Measurements from ENCODE around the gene C14orf93. TPM values are rescaled to one million over a fixed set of nuclear protein-coding genes. Genes with fewer than 3 reads are reported as not detected.

Gene C14orf93
- total RNA-seq, 5 donors from 2014 or later (not counting 1 experiment from before 2014, with no cell fraction given), result 10.8 to 13.7 (median 12.4) TPM

GRCh38 chr14:23052671-23053070 lies 42.7 kb upstream of the C14orf93 start:
- H3K27me3 Mint-ChIP-seq, result no peaks in the 10 kb centered on the region
- CTCF ChIA-PET, result interaction anchor here (1.9 to 3.4 kb wide), 2 partner anchors 66 to 67 kb away, joined by 5 to 26 read pairs; no protein-coding TSS in a partner anchor
- Histone ChIP-seq H3K27ac (ENCODE audit: low read length) (no peak overlapping the region), H3K27me3 (replicated peaks in 1 of 2; ENCODE audit: control insufficient read depth in 2 of 2, extremely low read depth in 1 of 2, insufficient read depth in 2 of 2, low read length in 1 of 2) (peaks cover 0 to 6% of the 10 kb centered on the region in 2 experiments), H3K9me3 (no peaks in the 10 kb centered on the region), H3K4me1 (ENCODE audit: control insufficient read depth in 1 of 2, extremely low read depth in 1 of 2, insufficient read depth in 2 of 2, low read length in 2 of 2) (peaks cover 6 to 14% of the 10 kb centered on the region in 2 experiments), H3K36me3 (ENCODE audit: control insufficient read depth in 2 of 2, extremely low read depth in 1 of 2, insufficient read depth in 1 of 2, low read length in 1 of 2) (no peaks in the 10 kb centered on the region), H3K4me3 (ENCODE audit: control insufficient read depth in 1 of 2, extremely low read depth in 1 of 2, low read length in 1 of 2) (no peak overlapping the region)
- H3K27ac Mint-ChIP-seq, result no peak overlapping the region
- H3K36me3 Mint-ChIP-seq, result no peaks in the 10 kb centered on the region
- H3K9me3 Mint-ChIP-seq, result no peaks in the 10 kb centered on the region
- H3K4me3 Mint-ChIP-seq, result no peak overlapping the region
- no peak for ATAC-seq (replicated peaks in 1 of 4)
- no peak for DNase-seq
- peaks cover 10 to 15% (median 12%) of the 10 kb centered on the region in 3 donors for H3K4me1 Mint-ChIP-seq
- WGBS (ENCODE audit: insufficient coverage), result 83% methylated on average over 1 of the region's 3 CpGs
- POLR2A ChIA-PET, result no interaction called here

- ChIA-PET CTCF (interaction anchor here in 1 of 2 donors (0.5 to 3.4 kb wide), 2 partner anchors 65 to 121 kb away, joined by 3 to 26 read pairs; no protein-coding TSS in a partner anchor), POLR2A (no interaction called here)
- DNase-seq (no peak), ATAC-seq (replicated peaks in 1 of 4) (no peak)
- no peaks in the 10 kb centered on the region for H3K36me3 ChIP-seq (ENCODE audit: control insufficient read depth in 2 of 2, extremely low read depth in 1 of 2, insufficient read depth in 1 of 2, low read length in 1 of 2)
- H3K9me3 ChIP-seq, result no peaks in the 10 kb centered on the region
- 100% methylated on average over 4 of the region's 14 CpGs for WGBS (ENCODE audit: insufficient coverage)
- Mint-ChIP-seq H3K27me3 (peaks cover 0 to 3% of the 10 kb centered on the region in 2 donors), H3K9me3 (no peaks in the 10 kb centered on the region), H3K4me3 (no peak overlapping the region), H3K36me3 (no peaks in the 10 kb centered on the region), H3K27ac (no peak overlapping the region), H3K4me1 (peaks cover 10 to 15% (median 12%) of the 10 kb centered on the region in 3 donors)
- no peak overlapping the region for H3K27ac ChIP-seq (ENCODE audit: low read length)
- peaks cover 0 to 6% of the 10 kb centered on the region in 2 experiments for H3K27me3 ChIP-seq (replicated peaks in 1 of 2; ENCODE audit: control insufficient read depth in 2 of 2, extremely low read depth in 1 of 2, insufficient read depth in 2 of 2, low read length in 1 of 2)
- peaks cover 6 to 13% of the 10 kb centered on the region in 2 experiments for H3K4me1 ChIP-seq (ENCODE audit: control insufficient read depth in 1 of 2, extremely low read depth in 1 of 2, insufficient read depth in 2 of 2, low read length in 2 of 2)
- no peak overlapping the region for H3K4me3 ChIP-seq (ENCODE audit: control insufficient read depth in 1 of 2, extremely low read depth in 1 of 2, low read length in 1 of 2)
Measured at GRCh38 chr14:23052182-23052623, 42.3 kb upstream of the C14orf93 start.

- H3K36me3 ChIP-seq (ENCODE audit: control insufficient read depth in 2 of 2, extremely low read depth in 1 of 2, insufficient read depth in 1 of 2, low read length in 1 of 2), result no peaks in the 10 kb centered on the region
- H3K4me3 ChIP-seq (ENCODE audit: control insufficient read depth in 1 of 2, extremely low read depth in 1 of 2, low read length in 1 of 2), result no peak overlapping the region
- H3K9me3 ChIP-seq, result no peaks in the 10 kb centered on the region
- POLR2A ChIA-PET, result no interaction called here
- peaks cover under 1 to 5% of the 10 kb centered on the region in 2 experiments for H3K4me1 ChIP-seq (ENCODE audit: control insufficient read depth in 1 of 2, extremely low read depth in 1 of 2, insufficient read depth in 2 of 2, low read length in 2 of 2)
- H3K27me3 Mint-ChIP-seq, result peaks cover 0 to 3% of the 10 kb centered on the region in 2 donors
- DNase-seq (no peak), ATAC-seq (replicated peaks in 1 of 4) (no peak)
- H3K4me1 Mint-ChIP-seq, result peaks cover 4 to 7% (median 5%) of the 10 kb centered on the region in 3 donors
- no peaks in the 10 kb centered on the region for H3K27me3 ChIP-seq (replicated peaks in 1 of 2; ENCODE audit: control insufficient read depth in 2 of 2, extremely low read depth in 1 of 2, insufficient read depth in 2 of 2, low read length in 1 of 2)
- H3K36me3 Mint-ChIP-seq, result no peaks in the 10 kb centered on the region
- WGBS (ENCODE audit: insufficient coverage), result no CpG with 5 or more reads among the region's 5 CpGs
- CTCF ChIA-PET, result interaction anchor here in 1 of 2 donors (0.5 to 1.2 kb wide), 4 partner anchors 10 to 120 kb away, joined by 3 to 4 read pairs (median 3); no protein-coding TSS in a partner anchor
- no peak overlapping the region for H3K4me3 Mint-ChIP-seq
- no peaks in the 10 kb centered on the region for H3K9me3 Mint-ChIP-seq
- H3K27ac Mint-ChIP-seq, result no peak overlapping the region
- no peak overlapping the region for H3K27ac ChIP-seq (ENCODE audit: low read length)
Measured at GRCh38 chr14:23051141-23052057, 41.5 kb upstream of the C14orf93 start.

GRCh38 chr14:23049011-23049410 lies 39.1 kb upstream of the C14orf93 start:
- no peak overlapping the region for H3K4me3 Mint-ChIP-seq
- H3K36me3 ChIP-seq (ENCODE audit: control insufficient read depth in 2 of 2, extremely low read depth in 1 of 2, insufficient read depth in 1 of 2, low read length in 1 of 2), result no peaks in the 10 kb centered on the region
- ChIA-PET CTCF (interaction anchor here in 1 of 2 donors (1.1 kb wide), 1 partner anchor 25 kb away, joined by 5 read pairs; no protein-coding TSS in a partner anchor), POLR2A (no interaction called here)
- no peaks in the 10 kb centered on the region for H3K4me1 Mint-ChIP-seq
- ATAC-seq (replicated peaks in 1 of 4) (no peak), DNase-seq (no peak)
- H3K27ac Mint-ChIP-seq, result no peak overlapping the region
- no peak overlapping the region for H3K27ac ChIP-seq (ENCODE audit: low read length)
- H3K4me3 ChIP-seq (ENCODE audit: control insufficient read depth in 1 of 2, extremely low read depth in 1 of 2, low read length in 1 of 2), result no peak overlapping the region
- H3K27me3 Mint-ChIP-seq, result peaks cover 0 to 3% of the 10 kb centered on the region in 2 donors
- WGBS (ENCODE audit: insufficient coverage), result 96% methylated on average over 7 of the region's 9 CpGs
- H3K27me3 ChIP-seq (replicated peaks in 1 of 2; ENCODE audit: control insufficient read depth in 2 of 2, extremely low read depth in 1 of 2, insufficient read depth in 2 of 2, low read length in 1 of 2), result peaks cover 0 to 5% of the 10 kb centered on the region in 2 experiments
- no peaks in the 10 kb centered on the region for H3K4me1 ChIP-seq (ENCODE audit: control insufficient read depth in 1 of 2, extremely low read depth in 1 of 2, insufficient read depth in 2 of 2, low read length in 2 of 2)
- H3K9me3 ChIP-seq, result no peaks in the 10 kb centered on the region
- H3K9me3 Mint-ChIP-seq, result no peaks in the 10 kb centered on the region
- no peaks in the 10 kb centered on the region for H3K36me3 Mint-ChIP-seq

GRCh38 chr14:23047751-23048693 lies 38.1 kb upstream of the C14orf93 start:
- H3K9me3 Mint-ChIP-seq, result no peaks in the 10 kb centered on the region
- no peaks in the 10 kb centered on the region for H3K4me1 ChIP-seq (ENCODE audit: control insufficient read depth in 1 of 2, extremely low read depth in 1 of 2, insufficient read depth in 2 of 2, low read length in 2 of 2)
- H3K4me3 ChIP-seq (ENCODE audit: control insufficient read depth in 1 of 2, extremely low read depth in 1 of 2, low read length in 1 of 2), result no peak overlapping the region
- peaks cover 0 to 5% of the 10 kb centered on the region in 2 experiments for H3K27me3 ChIP-seq (replicated peaks in 1 of 2; ENCODE audit: control insufficient read depth in 2 of 2, extremely low read depth in 1 of 2, insufficient read depth in 2 of 2, low read length in 1 of 2)
- no peaks in the 10 kb centered on the region for H3K9me3 ChIP-seq
- ATAC-seq (replicated peaks in 1 of 4) (no peak), DNase-seq (no peak)
- H3K36me3 Mint-ChIP-seq, result no peaks in the 10 kb centered on the region
- H3K27me3 Mint-ChIP-seq, result peaks cover 0 to 3% of the 10 kb centered on the region in 2 donors
- H3K27ac Mint-ChIP-seq, result no peak overlapping the region
- POLR2A ChIA-PET, result no interaction called here
- no peak overlapping the region for H3K4me3 Mint-ChIP-seq
- no peak overlapping the region for H3K27ac ChIP-seq (ENCODE audit: low read length)
- no peaks in the 10 kb centered on the region for H3K36me3 ChIP-seq (ENCODE audit: control insufficient read depth in 2 of 2, extremely low read depth in 1 of 2, insufficient read depth in 1 of 2, low read length in 1 of 2)
- CTCF ChIA-PET, result no interaction called here
- no peaks in the 10 kb centered on the region for H3K4me1 Mint-ChIP-seq
- WGBS (ENCODE audit: insufficient coverage), result 85% methylated on average over 69 of the region's 85 CpGs

Measured in T-cell (primary cell).